HG03280 (cell line): ENCODE results near the gene SLC17A8.

ENCODE experiments used
- ATAC-seq: cut with Tn5 transposase; IDR thresholded peaks from one replicate; pipeline ENCODE4 v1.9.1; 2021; ENCODE audit warnings: mild to moderate bottlenecking, moderate library complexity; ENCODE audit not compliant: unreplicated experiment

SLC17A8 gene

DNA sequence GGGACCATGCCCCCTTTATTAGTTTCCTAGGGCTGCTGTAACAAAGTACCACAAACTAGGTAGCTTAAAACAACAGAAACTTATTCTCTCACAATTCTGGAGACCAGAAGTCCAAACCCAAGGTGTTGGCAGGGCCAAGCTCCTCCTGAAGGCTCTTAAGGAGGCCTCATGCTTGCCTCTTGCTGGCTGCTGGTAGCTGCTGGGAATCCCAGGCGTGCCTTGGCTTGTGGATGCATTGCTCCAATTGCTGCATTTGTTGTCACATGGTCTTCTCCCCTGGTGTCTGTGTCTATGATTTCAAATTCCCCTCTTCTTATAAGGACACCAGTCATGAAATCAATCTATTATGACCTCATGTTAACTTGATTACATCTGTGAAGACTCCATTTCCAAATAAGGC lies 11.2 kb downstream of the SLC17A8 start:
- ATAC-seq = no peak

- ATAC-seq = no peak
These were observed 14.3 kb downstream of the SLC17A8 start for GRCh38 chr12:100371146-100371545.

DNA sequence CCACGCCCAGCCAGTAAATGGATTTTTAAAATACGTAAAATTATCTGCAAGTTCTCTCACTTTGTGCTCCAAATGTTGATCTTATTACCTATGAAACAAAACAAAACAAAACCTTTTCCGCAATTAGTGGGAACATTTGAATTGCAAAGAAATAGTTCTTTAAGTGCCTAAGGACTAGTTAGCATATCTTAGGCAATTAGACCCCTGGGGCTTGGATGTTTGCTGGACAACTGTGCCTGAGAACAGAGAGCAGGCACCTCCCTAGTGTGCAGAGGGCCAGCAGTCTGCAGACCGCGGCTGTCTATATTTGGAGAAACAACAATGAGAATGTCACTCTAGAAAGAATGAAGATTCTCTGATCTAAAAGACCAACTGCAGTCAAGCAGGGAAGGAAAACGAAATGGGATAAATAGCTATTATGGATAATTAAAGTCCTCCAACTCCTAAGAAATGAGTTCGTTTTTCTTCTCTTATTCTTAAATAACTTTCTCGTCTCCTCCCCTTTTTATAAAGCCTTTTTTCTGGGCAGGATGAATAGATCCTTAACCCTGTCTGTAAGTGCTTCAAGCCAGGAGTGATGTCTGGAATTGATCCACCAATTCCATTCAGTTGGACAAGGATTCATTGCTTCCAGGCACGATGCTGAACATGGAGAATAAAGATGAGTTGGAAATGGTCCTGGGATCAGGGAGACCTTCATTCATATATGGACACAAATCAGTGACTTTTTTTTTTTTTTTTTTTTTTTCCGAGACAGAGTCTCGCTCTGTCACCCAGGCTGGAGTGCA lies 16.2 kb downstream of the SLC17A8 start:
- ATAC-seq = no peak

- ATAC-seq = no peak
These were observed 18.3 kb downstream of the SLC17A8 start for GRCh38 chr12:100375038-100375735.

DNA sequence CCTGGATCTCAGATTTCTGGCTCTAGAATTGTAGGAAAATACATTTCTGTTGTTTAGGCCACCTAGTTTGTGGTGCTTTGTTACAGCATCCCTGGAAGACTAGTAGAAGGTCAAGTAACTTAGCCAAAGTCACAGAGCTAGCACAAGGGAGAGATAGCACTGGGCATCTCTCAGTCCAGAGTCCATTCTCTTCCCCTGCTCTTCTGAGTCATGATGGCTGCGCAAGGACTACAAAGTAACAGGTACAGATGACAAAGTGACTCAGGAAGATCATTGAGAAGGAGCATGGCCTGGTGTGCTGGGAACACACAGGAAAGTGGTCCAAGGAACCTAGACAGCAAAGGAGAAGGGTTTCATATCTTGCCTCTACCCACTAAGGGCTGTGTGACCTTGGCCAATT lies 19.3 kb downstream of the SLC17A8 start:
- ATAC-seq = no peak

GRCh38 chr12:100381379-100381778 lies 24.5 kb downstream of the SLC17A8 start:
- ATAC-seq = no peak

GRCh38 chr12:100382338-100382737 lies 25.5 kb downstream of the SLC17A8 start:
- ATAC-seq = no peak

DNA sequence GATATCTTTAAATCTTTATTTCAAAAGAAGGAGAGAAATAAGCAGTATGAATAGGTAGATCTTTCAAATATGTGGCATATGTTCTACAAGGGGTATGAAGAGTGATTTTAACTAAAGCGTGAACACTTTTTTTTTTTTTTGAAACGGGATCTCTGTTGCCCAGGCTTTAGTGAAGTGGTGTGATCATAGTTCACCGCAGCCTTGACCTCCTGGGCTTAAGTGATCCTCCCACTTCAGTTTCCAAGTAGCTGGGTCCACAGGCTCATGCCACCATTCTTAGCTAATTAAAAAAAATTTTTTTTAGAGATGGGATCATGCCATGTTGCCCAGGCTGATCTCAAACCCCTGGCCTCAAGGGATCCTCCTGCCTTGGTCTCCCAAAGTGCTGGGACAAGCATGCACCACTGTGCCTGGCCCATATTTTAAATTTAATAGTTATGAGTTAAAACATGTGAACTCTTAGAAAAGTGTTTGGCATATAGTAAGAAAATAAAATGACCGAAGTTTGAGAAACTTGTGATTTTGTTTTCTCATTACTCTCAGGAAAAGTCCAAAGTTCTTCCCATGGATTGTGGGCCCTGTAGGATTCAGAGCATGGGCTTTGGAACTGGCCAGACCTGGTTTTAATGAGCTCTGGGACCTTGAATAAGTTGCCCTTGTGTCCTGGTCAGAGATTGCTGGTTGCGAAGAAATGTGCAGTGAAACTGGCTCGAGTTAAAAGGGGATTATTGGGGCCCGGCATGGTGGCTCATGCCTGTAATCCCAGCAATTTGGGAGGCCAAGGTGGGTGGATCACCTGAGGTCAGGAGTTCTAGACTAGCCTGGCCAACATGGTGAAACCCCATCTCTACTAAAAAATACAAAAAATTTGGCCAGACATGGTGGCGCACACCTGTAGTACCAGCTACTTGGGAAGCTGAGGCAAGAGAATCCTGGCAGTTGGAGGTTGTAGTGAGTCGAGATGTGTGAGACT lies 27.0 kb downstream of the SLC17A8 start:
- ATAC-seq = no peak

- ATAC-seq = no peak
These were observed 27.7 kb downstream of the SLC17A8 start for GRCh38 chr12:100384559-100384935.

DNA sequence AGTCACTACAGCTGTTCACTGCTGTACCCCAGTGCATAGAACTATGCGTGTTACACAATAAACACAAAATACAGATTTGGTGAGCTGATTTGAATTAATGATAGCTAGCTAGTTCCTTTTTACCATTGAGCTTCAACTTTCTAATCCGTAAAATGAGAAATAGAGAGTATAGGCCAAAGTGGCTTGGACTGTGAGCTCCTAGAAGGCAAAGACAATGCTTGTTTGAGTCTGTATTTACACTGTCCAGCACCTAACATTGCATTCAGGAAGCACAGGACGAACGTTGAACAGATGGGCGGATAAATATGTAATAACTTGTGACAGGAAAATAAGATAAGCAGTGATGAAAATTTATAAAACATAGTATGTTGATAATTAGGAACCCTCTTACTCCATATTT lies 31.5 kb downstream of the SLC17A8 start:
- no peak for ATAC-seq

DNA sequence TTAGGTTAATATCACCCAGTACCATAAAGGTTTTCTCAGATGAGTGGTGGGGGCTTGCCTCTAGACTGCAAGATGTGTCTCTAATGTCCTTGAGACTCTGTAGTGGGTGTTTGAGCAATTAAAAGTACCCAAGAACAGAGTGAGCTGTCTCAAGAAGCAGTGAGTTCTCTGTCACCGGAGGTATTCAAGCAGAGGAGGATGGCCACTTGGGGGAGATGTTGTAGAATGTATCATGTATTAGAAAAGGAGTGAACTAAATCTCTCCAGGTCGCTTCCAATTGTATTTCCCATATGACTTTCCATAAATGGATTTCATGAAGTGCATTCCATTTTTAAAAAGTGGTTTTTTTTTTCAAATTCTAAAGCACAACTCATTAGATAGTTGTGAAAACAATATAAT lies 35.0 kb downstream of the SLC17A8 start:
- ATAC-seq = no peak

DNA sequence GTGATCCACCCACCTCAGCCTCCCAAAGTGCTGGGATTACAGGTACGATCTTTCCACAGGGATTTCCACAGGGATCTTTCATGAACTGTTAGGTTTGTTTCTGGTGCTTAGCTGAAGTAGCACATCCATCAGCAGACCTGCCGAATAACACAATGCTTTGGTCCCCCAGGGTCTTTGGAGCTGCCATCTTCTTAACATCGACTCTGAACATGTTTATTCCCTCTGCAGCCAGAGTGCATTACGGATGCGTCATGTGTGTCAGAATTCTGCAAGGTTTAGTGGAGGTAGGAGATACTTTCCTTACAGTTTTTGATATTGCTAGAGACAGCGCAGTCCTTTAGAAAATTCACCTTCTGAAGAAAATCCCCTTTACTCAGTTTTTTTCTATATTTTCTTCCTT lies 36.3 kb downstream of the SLC17A8 start:
- no peak for ATAC-seq

DNA sequence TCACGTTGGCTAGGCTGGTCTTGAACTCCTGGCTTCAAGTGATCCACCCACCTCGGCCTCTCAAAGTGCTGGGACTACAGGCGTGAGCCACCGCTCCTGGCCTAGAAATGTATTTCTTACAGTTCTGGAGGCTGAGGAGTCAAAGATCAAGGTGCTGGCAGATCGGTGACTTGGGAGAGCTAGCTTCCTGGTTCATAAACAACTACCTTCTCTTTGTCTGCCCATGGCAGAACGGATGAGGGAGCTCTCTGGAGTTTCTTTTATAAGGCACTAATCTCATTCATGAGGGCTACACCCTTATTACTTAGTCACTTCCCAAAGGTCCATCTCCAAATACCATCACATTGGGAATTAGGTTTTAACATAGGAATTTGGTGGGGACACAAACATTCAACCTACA lies 38.9 kb downstream of the SLC17A8 start:
- no peak for ATAC-seq

DNA sequence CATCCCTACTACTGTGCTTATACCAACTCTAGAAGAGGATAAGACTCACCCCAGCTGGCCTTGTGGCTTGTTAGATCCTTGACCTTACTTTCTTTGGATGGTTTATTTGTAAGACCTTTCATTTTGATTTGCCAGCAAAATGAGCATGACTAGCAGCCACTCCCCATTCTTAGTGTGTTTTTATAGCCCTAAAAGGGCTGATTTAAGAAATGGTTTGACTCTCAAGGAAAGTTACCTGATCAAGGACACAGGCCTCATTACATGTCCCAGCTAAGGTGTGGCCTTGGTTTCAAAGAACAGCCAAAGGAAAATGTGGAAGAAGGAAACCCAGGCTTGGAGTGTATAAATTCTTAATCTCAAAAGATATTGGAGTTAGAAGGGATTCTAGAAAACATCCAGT lies 41.4 kb downstream of the SLC17A8 start:
- ATAC-seq = no peak

- no peak for ATAC-seq
These were observed 42.2 kb downstream of the SLC17A8 start for GRCh38 chr12:100399095-100399494.

DNA sequence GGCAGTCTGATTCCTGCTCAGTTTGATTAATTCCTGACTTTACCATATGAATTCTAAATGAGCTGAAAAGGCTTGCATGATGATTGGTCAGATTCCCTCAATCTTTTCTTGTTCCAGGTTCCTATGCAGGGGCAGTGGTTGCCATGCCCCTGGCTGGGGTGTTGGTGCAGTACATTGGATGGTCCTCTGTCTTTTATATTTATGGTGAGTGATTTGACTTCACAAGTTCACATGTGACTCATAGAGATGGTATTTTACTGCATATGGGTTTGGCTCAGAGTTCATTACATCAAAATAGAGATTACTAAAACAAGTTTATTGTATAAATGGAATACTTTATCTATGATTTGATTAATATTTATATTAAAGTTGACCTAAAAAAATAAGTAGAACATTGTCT lies 44.8 kb downstream of the SLC17A8 start:
- ATAC-seq = no peak

DNA sequence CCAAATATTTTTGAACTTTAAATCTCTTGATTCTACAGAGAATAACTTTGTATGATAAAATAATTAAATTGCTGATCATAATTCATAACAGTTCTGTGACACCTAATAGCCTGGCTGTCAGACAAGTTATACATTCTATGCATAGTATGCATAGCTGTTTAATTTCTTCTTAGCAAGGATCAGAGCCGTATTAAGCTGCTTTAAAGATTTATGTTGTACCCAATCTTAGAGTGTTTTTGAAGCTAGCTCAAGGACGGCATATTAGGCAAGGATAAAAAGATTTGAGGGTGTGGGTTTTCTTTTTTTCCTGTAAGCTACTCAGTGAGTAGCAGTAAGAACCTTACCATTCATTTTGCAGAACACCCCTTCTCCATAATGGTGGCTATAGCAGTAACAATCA lies 45.9 kb downstream of the SLC17A8 start:
- ATAC-seq = no peak

GRCh38 chr12:100403446-100403845 lies 46.6 kb downstream of the SLC17A8 start:
- ATAC-seq = no peak

- peak; percentile 96 for ATAC-seq
These were observed 48.0 kb downstream of the SLC17A8 start for GRCh38 chr12:100404769-100405407.

GRCh38 chr12:100413001-100413400 lies 56.1 kb downstream of the SLC17A8 start:
- no peak for ATAC-seq

DNA sequence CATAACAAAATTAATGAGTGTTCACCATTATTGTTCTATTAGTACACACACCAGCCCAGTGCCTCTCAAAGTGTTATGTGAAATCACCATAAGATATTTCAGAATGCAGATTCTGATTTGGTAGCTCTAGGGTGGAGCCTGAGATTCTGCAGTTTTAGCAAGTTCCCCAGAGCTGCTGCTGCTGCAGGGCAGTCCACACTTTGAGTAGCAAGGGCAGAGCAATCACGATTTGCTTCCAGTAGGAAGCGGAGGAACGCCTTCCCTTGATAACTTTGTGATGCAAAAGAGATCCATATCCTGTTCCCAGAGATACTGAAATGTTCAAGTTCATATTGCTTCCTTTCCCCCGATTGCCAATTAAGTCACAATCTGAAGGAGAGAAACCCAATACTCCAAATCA lies 57.9 kb downstream of the SLC17A8 start:
- no peak for ATAC-seq
